HG03280 (cell line): ENCODE results near the gene CTBP2.

ENCODE experiments used
- ATAC-seq: cut with Tn5 transposase; IDR thresholded peaks from one replicate; pipeline ENCODE4 v1.9.1; 2021; ENCODE audit warnings: mild to moderate bottlenecking, moderate library complexity; ENCODE audit not compliant: unreplicated experiment

CTBP2 gene

GRCh38 chr10:125026036-125026931, 134.1 kb downstream of the CTBP2 start:
- no peak for ATAC-seq

- ATAC-seq: no peak
These were observed 135.0 kb downstream of the CTBP2 start for GRCh38 chr10:125025341-125025740.

GRCh38 chr10:125024497-125025234, 135.7 kb downstream of the CTBP2 start:
- ATAC-seq: no peak

DNA sequence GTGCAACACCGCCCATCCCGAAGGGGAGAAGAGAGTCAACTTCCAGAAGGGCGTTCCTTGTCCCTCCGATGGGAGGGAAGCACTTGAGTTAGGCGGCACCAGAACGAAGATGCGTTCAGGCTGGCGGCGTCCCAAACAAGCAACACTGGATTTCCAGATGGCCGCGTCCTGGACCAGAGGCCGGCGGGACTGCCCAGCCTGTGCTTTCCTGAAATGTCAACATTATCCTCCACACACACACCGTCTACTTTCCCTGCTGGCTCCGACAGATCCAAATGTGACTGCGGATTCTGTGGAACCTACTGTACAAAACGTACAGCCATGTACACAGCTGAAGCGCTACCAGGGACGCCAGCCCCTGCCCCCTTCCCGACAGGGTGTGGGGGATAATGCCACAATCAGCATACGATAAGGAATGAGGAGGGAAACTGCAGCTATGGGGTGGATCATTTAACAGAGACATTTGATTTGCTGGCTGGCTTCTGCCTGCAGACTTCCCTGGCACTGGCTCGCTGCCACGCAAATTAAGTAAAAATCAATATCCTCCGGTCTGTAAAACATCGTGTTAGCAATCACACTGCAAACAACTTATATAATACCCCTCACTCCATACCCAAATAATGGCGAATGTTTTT, 136.4 kb downstream of the CTBP2 start:
- no peak for ATAC-seq

DNA sequence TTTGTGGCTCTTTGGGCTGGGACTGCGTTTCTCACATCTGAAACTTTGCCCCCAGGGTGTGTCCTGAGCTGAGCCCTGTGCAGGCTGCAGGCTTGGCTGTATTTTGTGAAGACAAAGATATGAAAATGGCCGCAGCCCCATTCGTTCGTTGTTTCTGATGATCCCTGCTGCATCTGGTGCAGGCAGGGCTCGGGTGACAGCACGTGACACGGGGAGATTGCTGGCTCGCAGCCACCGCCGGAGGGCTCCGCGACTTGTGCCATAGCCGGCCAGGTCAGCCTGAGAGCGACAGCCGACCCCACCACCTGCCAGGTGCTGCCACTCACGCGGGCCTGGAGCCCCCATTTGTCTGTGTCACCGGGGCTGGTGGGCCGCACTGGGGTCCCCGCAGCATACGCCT, 137.1 kb downstream of the CTBP2 start:
- no peak for ATAC-seq

DNA sequence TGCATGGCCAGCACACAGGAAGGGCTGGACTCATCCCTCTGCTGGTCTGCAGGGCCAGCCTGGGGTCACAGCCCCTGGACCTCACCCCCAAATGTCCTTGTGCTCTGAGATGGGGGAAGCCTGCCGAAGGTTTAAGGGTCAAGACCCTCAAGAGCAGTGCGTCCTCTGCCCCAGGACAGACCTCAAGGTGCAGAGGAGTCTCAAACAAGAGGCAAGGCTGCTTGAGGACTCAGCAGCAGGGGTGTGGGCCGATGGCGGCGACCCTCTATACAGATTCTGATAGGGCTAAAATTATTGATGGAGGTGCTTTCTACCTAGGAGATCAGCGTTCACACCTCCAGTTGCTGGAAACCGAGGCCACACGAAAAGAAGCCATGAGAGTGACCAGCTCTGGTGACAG, 137.7 kb downstream of the CTBP2 start:
- no peak for ATAC-seq

DNA sequence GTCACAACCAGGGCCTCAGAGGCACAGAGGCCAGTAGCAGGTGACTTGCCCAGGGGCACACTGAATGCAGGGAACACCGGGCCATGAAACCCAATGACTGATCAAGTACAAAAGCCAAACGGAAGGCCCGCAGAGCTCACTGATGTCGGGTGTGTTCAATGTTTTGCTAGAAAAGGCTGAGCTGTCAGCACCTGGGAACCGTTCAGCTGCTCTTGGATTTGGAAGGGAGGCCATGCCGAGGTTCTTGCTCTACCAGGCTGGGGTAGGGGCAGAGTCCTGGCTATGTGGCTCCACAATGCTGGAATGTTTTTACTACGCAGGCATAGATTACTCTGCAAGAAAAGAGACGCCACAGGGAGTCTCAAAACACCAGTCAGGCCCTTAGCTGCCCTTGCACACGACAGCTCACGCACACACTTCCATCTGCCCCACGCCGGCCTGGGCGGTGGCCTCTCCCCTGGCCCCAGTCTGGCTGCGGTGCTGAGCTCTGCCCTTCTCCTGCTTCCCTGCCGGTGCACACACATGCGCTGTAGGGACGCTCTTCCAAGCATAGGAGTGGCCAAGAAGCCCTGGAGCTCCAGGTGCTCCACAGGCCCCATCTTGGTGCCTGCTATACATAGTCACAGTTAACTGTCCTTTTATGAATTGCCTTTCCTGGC, 138.5 kb downstream of the CTBP2 start:
- ATAC-seq: no peak

- ATAC-seq: no peak
These were observed 139.5 kb downstream of the CTBP2 start for GRCh38 chr10:125020871-125021270.

GRCh38 chr10:125020386-125020785, 140.0 kb downstream of the CTBP2 start:
- ATAC-seq: no peak

DNA sequence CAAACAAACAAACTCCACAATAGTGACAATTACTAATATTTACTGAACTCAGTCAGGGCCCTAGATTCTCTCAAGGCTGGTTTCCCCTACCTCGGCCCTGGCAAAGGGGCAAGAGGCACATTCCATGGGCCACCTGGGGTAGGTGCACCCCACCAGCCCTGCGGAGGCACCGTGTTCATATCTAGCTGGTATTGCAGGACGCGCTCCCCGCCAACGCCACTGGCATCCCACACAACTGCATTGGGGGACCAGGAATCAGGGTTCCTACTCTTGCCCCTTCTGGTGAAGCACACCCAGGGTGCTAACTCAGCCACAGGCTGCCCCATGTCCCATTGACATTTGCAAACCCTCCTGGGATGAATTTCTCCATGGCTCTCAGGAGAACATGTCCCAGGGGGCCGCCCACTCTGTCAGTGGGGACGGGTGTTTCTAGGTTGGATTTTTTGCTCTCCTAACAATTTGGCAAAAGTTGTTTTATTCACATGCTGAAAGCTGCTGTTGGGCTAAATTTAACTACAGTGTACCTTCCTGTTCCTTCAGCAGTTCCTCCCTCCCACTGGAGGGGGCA, 141.7 kb downstream of the CTBP2 start:
- no peak for ATAC-seq

- no peak for ATAC-seq
These were observed 142.6 kb downstream of the CTBP2 start for GRCh38 chr10:125017547-125018298.

GRCh38 chr10:125016611-125017202, 143.7 kb downstream of the CTBP2 start:
- ATAC-seq: no peak

DNA sequence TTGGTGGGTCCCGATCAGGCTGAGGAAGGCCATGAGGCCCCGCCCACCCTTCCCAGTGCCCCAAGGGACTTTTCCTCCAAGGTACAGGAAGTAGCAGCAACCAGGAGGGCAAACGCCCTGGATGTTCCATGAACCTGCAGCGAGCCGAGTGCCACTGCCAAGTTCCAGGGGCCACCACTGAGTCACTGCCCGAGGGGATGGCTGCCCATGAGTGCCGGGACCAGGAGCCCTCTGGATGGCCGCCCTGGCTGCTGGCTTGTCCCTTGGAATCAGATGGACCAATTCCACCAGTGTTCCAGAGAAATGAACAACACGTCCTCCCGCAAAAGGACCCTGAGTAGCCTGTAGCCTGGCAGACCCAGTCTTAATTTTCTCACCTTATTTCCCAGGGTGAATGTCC, 144.2 kb downstream of the CTBP2 start:
- ATAC-seq: no peak

- ATAC-seq: no peak
These were observed 144.9 kb downstream of the CTBP2 start for GRCh38 chr10:125015356-125015944.

DNA sequence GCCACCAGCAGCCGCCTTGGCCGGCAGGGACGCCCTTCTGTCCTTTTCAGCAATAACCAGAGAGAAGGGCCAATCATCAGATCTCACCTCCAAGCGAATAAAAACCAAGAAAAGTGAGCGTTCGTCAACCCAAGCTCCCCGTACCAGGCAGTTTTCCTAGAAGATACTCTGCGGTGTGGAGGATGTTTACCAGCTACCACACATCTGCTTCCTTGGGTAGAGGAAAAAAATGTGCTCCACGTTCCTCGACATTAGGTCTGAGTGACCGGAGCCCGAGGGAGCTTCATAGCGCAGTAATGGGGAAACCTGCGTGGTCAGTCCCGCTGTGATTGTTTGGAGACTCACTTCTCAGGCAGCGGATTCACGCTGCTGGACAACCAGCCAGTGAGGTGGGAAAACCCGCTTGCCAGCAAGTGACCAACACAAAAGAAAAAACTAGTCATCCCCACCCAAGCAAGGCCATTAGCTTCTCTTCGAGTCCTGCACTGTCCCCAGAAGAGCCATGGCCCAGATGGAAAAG, 145.5 kb downstream of the CTBP2 start:
- ATAC-seq: no peak

- ATAC-seq: no peak
These were observed 146.1 kb downstream of the CTBP2 start for GRCh38 chr10:125014086-125014830.

DNA sequence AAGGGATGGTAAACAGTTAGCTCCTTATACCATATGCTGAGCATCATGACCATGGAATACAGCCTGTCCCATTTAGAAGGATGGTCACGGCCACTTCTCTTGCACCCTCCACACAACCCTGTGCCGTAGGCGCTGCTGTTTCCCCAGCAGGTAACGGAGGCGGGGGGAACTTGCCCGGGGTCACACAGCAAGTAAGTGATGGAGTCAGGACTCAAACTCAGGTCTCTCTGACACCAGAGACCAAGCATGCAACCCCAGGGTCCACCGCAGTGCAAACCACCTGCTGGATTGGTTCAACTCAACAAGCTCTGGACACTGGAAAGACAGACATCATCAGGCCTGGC, 146.9 kb downstream of the CTBP2 start:
- no peak for ATAC-seq

- no peak for ATAC-seq
These were observed 147.4 kb downstream of the CTBP2 start for GRCh38 chr10:125012851-125013528.
